HepG2 (cell line): ENCODE measurements around the gene MBTD1. TPM values are rescaled to one million over a fixed set of nuclear protein-coding genes. Genes with fewer than 3 reads are reported as not detected.
A peak's percentile ranks its signal among the peaks of the same experiment; 100 is the strongest.

ENCODE experiments used
- CC2D1A ChIP-seq: sonication (generic); formaldehyde crosslinking; IDR thresholded peaks from 2 replicates; pipeline ENCODE4 v1.8.1; 2023; ENCODE audit warnings: mild to moderate bottlenecking, missing genetic modification reagents
- HMGA1 ChIP-seq: sonication (generic); formaldehyde crosslinking; conservative IDR thresholded peaks from 2 replicates; pipeline ENCODE4 v1.4.0; 2020; ENCODE audit warnings: missing genetic modification reagents
- HNRNPL ChIP-seq: fragments of 200-400 bp; formaldehyde crosslinking; IDR thresholded peaks from 2 replicates; pipeline ENCODE4 v1.6.1; 2017; ENCODE audit warnings: mild to moderate bottlenecking, low read depth, low read length
- HOXA5 ChIP-seq: sonication (generic); formaldehyde crosslinking; IDR thresholded peaks from 2 replicates; pipeline ENCODE4 v1.4.0; 2020; ENCODE audit warnings: missing genetic modification reagents
- KAT2B ChIP-seq: fragments of 150-350 bp; IDR thresholded peaks from 2 replicates; pipeline ENCODE4 v1.6.1; 2014; ENCODE audit warnings: low read depth, low read length, borderline replicate concordance
- MATR3 ChIP-seq: sonication (generic); formaldehyde crosslinking; IDR thresholded peaks from 2 replicates; pipeline ENCODE4 v1.4.0; 2020; ENCODE audit warnings: missing genetic modification reagents
- NR1H2 ChIP-seq: sonication (generic); formaldehyde crosslinking; IDR thresholded peaks from 2 replicates; pipeline ENCODE4 v1.8.1; 2022; ENCODE audit warnings: low read depth, missing genetic modification reagents, borderline replicate concordance
- NRL ChIP-seq: sonication (generic); formaldehyde crosslinking; IDR thresholded peaks from 2 replicates; pipeline ENCODE4 v1.5.0; 2020; ENCODE audit warnings: missing genetic modification reagents, mild to moderate bottlenecking, moderate library complexity, borderline replicate concordance
- POLR2A ChIP-seq, 2 experiments: IDR thresholded peaks; 2 replicates each; pipeline ENCODE4 v1.6.1; 2011; ENCODE audit warnings: low read depth in 2 of 2, low read length in 2 of 2, mild to moderate bottlenecking in 1 of 2, moderate library complexity in 1 of 2; ENCODE audit not compliant: insufficient read depth in 1 of 2
- REL ChIP-seq: sonication (generic); formaldehyde crosslinking; conservative IDR thresholded peaks from 2 replicates; pipeline ENCODE4 v1.8.0; 2022; ENCODE audit warnings: mild to moderate bottlenecking, missing genetic modification reagents, moderate library complexity
- RORA ChIP-seq: sonication (generic); formaldehyde crosslinking; IDR thresholded peaks from 2 replicates; pipeline ENCODE4 v1.5.0; 2020; ENCODE audit warnings: mild to moderate bottlenecking, missing genetic modification reagents, moderate library complexity
- RXRB ChIP-seq: IDR thresholded peaks from 2 replicates; pipeline ENCODE4 v1.6.1; 2016; ENCODE audit warnings: borderline replicate concordance, missing genetic modification reagents, missing compliant biosample characterization
- SRY ChIP-seq: sonication (generic); formaldehyde crosslinking; IDR thresholded peaks from 2 replicates; pipeline ENCODE4 v1.8.0; 2022; ENCODE audit warnings: mild to moderate bottlenecking, missing genetic modification reagents
- ZBTB20 ChIP-seq: sonication (generic); formaldehyde crosslinking; IDR thresholded peaks from 2 replicates; pipeline ENCODE4 v1.8.1; 2023; ENCODE audit warnings: missing genetic modification reagents, low read depth, mild to moderate bottlenecking, borderline replicate concordance
- ZNF10 ChIP-seq: sonication (generic); formaldehyde crosslinking; IDR thresholded peaks from 2 replicates; pipeline ENCODE4 v1.4.0; 2020; ENCODE audit warnings: mild to moderate bottlenecking, low read depth, missing genetic modification reagents, borderline replicate concordance
- ZNF331 ChIP-seq: sonication (generic); formaldehyde crosslinking; IDR thresholded peaks from 2 replicates; pipeline ENCODE4 v1.4.0; 2020; ENCODE audit warnings: missing genetic modification reagents
- ZNF678 ChIP-seq: sonication (generic); formaldehyde crosslinking; IDR thresholded peaks from 2 replicates; pipeline ENCODE4 v1.4.0; 2020; ENCODE audit warnings: mild to moderate bottlenecking, missing genetic modification reagents
- ZNF83 ChIP-seq: sonication (generic); formaldehyde crosslinking; IDR thresholded peaks from 2 replicates; pipeline ENCODE4 v1.4.0; 2020; ENCODE audit warnings: missing genetic modification reagents, mild to moderate bottlenecking, borderline replicate concordance
- ZNF891 ChIP-seq: sonication (generic); formaldehyde crosslinking; IDR thresholded peaks from 2 replicates; pipeline ENCODE4 v1.5.0; 2020; ENCODE audit warnings: mild to moderate bottlenecking, missing genetic modification reagents
- polyA plus RNA-seq, 8 experiments: library from polyadenylated mRNA; depleted of rRNA in 3 of 8; stranded (reverse) in 7 of 8; unstranded in 1 of 8; fragments of >200 nt; fragmentation: Illumina TruSeq in 4 of 8; extraction: Trizol in 4 of 8; gene quantifications; 2 replicates each; pipeline versions ENCODE4 v1.2.1 to v1.2.3, GENCODE V29; 2011 to 2016; ENCODE audit warnings: low read depth in 4 of 8, missing spikeins in 1 of 8, mixed read lengths in 1 of 8; ENCODE audit not compliant: insufficient read depth in 1 of 8
- total RNA-seq, 5 experiments: library from RNA; depleted of rRNA; stranded (reverse); fragments of >200 nt; fragmentation: Illumina TruSeq; extraction: Trizol; gene quantifications; 2 replicates each; pipeline ENCODE4 v1.2.3, GENCODE V29; 2016; ENCODE audit warnings: low read depth in 1 of 5
- TF ChIP-seq, protein P1 (sequence below): sonication (generic); formaldehyde crosslinking; IDR thresholded peaks from 2 replicates; pipeline ENCODE4 v1.4.0; 2020; ENCODE audit warnings: mild to moderate bottlenecking, missing genetic modification reagents
- TF ChIP-seq, protein P2 (sequence below): IDR thresholded peaks from 2 replicates; pipeline ENCODE4 v1.6.1; 2016; ENCODE audit warnings: missing compliant biosample characterization, missing genetic modification reagents, borderline replicate concordance
- TF ChIP-seq, protein P3 (sequence below): sonication (generic); formaldehyde crosslinking; IDR thresholded peaks from 2 replicates; pipeline ENCODE4 v1.4.0; 2020; ENCODE audit warnings: mild to moderate bottlenecking, missing genetic modification reagents
- TF ChIP-seq, protein P4 (sequence below): sonication (generic); formaldehyde crosslinking; IDR thresholded peaks from 2 replicates; pipeline ENCODE4 v1.9.0; 2022; ENCODE audit warnings: low read depth, missing genetic modification reagents

Gene MBTD1
- total and polyA plus RNA-seq, 2 of the 13 experiments (the other 11 are each of a cell fraction or from before 2014, with no cell fraction given), result 20.9 TPM

DNA sequence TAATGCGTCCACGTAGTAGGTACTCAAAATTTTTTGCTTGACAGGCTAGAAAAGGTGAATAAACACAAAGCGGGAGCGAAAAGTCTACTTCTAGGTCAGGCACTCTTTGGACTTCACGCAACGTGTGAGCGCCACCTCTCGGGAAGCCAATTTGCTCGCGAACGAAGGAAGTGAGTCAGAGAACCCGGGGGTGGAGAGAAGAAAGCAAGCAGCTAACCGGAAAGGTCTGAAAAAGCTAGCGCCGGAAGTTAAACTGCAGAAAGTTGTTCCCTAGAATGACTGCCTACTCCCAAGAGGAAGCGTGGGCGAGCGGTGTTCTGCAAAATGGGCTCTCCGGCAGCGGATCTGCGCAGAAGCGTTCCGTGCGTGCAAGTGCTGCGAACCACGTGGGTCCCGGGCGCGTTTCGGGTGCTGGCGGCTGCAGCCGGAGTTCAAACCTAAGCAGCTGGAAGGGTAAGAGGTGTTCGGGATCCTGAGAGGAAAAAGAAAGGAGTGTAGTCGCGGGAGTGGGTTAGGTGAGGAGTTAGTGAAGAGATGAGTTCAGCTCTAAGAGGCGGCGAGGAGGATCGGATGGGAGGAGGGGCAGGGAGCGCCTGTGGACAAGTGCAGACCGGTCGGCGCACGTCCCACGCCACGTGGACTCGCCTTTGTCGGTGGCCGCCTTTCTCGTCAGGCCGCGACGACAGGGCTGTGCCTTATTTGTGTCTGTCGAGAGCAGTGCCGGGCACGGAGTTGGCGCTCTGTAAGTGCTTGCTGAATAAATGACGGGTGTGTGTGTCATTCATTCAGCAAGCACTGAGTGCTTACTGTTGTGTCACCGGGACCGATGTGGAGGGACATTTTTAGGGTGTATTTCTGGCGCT, 106.4 kb downstream of the MBTD1 start, which contains the start of gene NME1 (continued):
- TF ChIP-seq NR1H2 (CRISPR knock-in tag) (peak; percentile 95; the same call in 1 of the 2 replicates), CC2D1A (CRISPR knock-in tag) (peak; percentile 95), HMGA1 (CRISPR knock-in tag) (no peak), ZBTB20 (peak; percentile 88), ZNF891 (CRISPR knock-in tag) (peak; percentile 96), HNRNPL (peak; percentile 73; the same call in 1 of the 2 replicates), ZNF331 (CRISPR knock-in tag) (peak; percentile 98), NRL (CRISPR knock-in tag) (peak; percentile 98), ZNF10 (no peak), RXRB (CRISPR knock-in tag) (peak; percentile 92), HOXA5 (CRISPR knock-in tag) (peak; percentile 97), RORA (CRISPR knock-in tag) (0 out of 2 replicates have a peak, but pooled peaks have one; percentile 88), SRY (CRISPR knock-in tag) (peak; percentile 68), KAT2B (no peak), ZNF678 (CRISPR knock-in tag) (peak; percentile 94), POLR2A (IDR thresholded peaks at IDR 0.05; ENCODE audit: insufficient read depth in 1 of 2, low read depth in 2 of 2, low read length in 2 of 2) (peak; percentile 70 to 92), ZNF83 (peak; percentile 93; the same call in 1 of the 2 replicates), REL (CRISPR knock-in tag) (0 out of 2 replicates have a peak, but pooled peaks have one; percentile 64), MATR3 (CRISPR knock-in tag) (0 out of 2 replicates have a peak, but pooled peaks have one; percentile 42)
- TF ChIP-seq, protein P1, sequence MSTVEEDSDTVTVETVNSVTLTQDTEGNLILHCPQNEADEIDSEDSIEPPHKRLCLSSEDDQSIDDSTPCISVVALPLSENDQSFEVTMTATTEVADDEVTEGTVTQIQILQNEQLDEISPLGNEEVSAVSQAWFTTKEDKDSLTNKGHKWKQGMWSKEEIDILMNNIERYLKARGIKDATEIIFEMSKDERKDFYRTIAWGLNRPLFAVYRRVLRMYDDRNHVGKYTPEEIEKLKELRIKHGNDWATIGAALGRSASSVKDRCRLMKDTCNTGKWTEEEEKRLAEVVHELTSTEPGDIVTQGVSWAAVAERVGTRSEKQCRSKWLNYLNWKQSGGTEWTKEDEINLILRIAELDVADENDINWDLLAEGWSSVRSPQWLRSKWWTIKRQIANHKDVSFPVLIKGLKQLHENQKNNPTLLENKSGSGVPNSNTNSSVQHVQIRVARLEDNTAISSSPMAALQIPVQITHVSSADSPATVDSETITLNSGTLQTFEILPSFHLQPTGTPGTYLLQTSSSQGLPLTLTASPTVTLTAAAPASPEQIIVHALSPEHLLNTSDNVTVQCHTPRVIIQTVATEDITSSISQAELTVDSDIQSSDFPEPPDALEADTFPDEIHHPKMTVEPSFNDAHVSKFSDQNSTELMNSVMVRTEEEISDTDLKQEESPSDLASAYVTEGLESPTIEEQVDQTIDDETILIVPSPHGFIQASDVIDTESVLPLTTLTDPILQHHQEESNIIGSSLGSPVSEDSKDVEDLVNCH (CRISPR knock-in tag), result 0 out of 2 replicates have a peak, but pooled peaks have one; percentile 88
- TF ChIP-seq, protein P2, sequence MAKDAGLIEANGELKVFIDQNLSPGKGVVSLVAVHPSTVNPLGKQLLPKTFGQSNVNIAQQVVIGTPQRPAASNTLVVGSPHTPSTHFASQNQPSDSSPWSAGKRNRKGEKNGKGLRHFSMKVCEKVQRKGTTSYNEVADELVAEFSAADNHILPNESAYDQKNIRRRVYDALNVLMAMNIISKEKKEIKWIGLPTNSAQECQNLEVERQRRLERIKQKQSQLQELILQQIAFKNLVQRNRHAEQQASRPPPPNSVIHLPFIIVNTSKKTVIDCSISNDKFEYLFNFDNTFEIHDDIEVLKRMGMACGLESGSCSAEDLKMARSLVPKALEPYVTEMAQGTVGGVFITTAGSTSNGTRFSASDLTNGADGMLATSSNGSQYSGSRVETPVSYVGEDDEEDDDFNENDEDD (CRISPR knock-in tag), result peak; percentile 88
- TF ChIP-seq, protein P3, sequence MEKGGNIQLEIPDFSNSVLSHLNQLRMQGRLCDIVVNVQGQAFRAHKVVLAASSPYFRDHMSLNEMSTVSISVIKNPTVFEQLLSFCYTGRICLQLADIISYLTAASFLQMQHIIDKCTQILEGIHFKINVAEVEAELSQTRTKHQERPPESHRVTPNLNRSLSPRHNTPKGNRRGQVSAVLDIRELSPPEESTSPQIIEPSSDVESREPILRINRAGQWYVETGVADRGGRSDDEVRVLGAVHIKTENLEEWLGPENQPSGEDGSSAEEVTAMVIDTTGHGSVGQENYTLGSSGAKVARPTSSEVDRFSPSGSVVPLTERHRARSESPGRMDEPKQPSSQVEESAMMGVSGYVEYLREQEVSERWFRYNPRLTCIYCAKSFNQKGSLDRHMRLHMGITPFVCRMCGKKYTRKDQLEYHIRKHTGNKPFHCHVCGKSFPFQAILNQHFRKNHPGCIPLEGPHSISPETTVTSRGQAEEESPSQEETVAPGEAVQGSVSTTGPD, result no peak
- TF ChIP-seq, protein P4, sequence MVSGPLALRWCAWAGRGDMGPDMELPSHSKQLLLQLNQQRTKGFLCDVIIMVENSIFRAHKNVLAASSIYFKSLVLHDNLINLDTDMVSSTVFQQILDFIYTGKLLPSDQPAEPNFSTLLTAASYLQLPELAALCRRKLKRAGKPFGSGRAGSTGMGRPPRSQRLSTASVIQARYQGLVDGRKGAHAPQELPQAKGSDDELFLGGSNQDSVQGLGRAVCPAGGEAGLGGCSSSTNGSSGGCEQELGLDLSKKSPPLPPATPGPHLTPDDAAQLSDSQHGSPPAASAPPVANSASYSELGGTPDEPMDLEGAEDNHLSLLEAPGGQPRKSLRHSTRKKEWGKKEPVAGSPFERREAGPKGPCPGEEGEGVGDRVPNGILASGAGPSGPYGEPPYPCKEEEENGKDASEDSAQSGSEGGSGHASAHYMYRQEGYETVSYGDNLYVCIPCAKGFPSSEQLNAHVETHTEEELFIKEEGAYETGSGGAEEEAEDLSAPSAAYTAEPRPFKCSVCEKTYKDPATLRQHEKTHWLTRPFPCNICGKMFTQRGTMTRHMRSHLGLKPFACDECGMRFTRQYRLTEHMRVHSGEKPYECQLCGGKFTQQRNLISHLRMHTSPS (CRISPR knock-in tag), result peak; percentile 78
